Muscle of leg (tissue), 11 donors: Measurements from ENCODE around the gene ESR2. TPM values are rescaled to one million over a fixed set of nuclear protein-coding genes. Genes with fewer than 3 reads are reported as not detected.
"Not testable (repeated sequence)": the region's sequence is repeated elsewhere in the genome, so short reads cannot be mapped to it uniquely, and the experiment has no call there.

ENCODE experiments used
- DNase-seq: peaks from one replicate; pipeline ENCODE4 v3.0.0; 2013
- H3K27ac ChIP-seq: one replicate; pipeline ENCODE4 v1.5.1; 2013; ENCODE audit warnings: mild to moderate bottlenecking, low read length, control low read depth
- H3K27me3 ChIP-seq: one replicate; pipeline ENCODE4 v1.6.1; 2013; ENCODE audit warnings: low read length; ENCODE audit not compliant: control insufficient read depth, insufficient read depth
- H3K36me3 ChIP-seq: one replicate; pipeline ENCODE4 v1.6.1; 2013; ENCODE audit warnings: low read length; ENCODE audit not compliant: control insufficient read depth, insufficient read depth
- H3K4me1 ChIP-seq: one replicate; pipeline ENCODE4 v1.6.1; 2013; ENCODE audit warnings: low read length; ENCODE audit not compliant: control insufficient read depth, insufficient read depth
- H3K4me3 ChIP-seq: one replicate; pipeline ENCODE4 v1.5.1; 2013; ENCODE audit warnings: low read length, control low read depth
- H3K9me3 ChIP-seq: replicated peaks from 2 replicates; pipeline ENCODE4 v1.6.1; 2013; ENCODE audit warnings: low read depth, low read length; ENCODE audit not compliant: control insufficient read depth
- WGBS: methylation state at CpG from one replicate; pipeline ENCODE4 v1.1.5; 2013; ENCODE audit warnings: missing lambda C conversion rate; ENCODE audit not compliant: insufficient coverage; 5-methylcytosine and 5-hydroxymethylcytosine counted together
- polyA plus RNA-seq, 8 donors: library from polyadenylated mRNA; unstranded; fragments of 120-200 nt; gene quantifications; one replicate each; pipeline versions ENCODE4 v1.2.1 to v1.2.3, GENCODE V29; 2013; ENCODE audit warnings: inconsistent platforms in 1 of 8, low replicate concordance in 1 of 8; ENCODE audit not compliant: insufficient read length in 8 of 8, insufficient read depth in 1 of 8
- total RNA-seq: library from RNA; stranded (reverse); fragments of 120-200 nt; gene quantifications from one replicate; pipeline ENCODE4 v1.2.4, GENCODE V29; 2013

ESR2 gene
- total and polyA plus RNA-seq, 9 donors, result 0.13 to 0.64 (median 0.30) TPM

- Histone ChIP-seq H3K27ac (no peak overlapping the region), H3K36me3 (peaks cover 12% of the 10 kb centered on the region), H3K4me1 (no peaks in the 10 kb centered on the region), H3K4me3 (no peak overlapping the region), H3K27me3 (no peaks in the 10 kb centered on the region), H3K9me3 (no peaks in the 10 kb centered on the region)
- no peak for DNase-seq
- WGBS, result 89% methylated on average over 5 of the region's 6 CpGs
These were observed 234.5 kb downstream of the ESR2 start for GRCh38 chr14:64059454-64060198.

- no peaks in the 10 kb centered on the region for H3K4me1 ChIP-seq
- no peaks in the 10 kb centered on the region for H3K9me3 ChIP-seq
- no peaks in the 10 kb centered on the region for H3K27me3 ChIP-seq
- H3K27ac ChIP-seq, result no peak overlapping the region
- no CpG with 5 or more reads among the region's 10 CpGs for WGBS
- H3K36me3 ChIP-seq, result peaks cover 20% of the 10 kb centered on the region
- DNase-seq, result no peak
- no peak overlapping the region for H3K4me3 ChIP-seq
These were observed 240.2 kb downstream of the ESR2 start for GRCh38 chr14:64053694-64054669.

GRCh38 chr14:64049616-64050381 is 244.4 kb downstream of the ESR2 start:
- Histone ChIP-seq H3K27ac (no peak overlapping the region), H3K4me1 (no peaks in the 10 kb centered on the region), H3K4me3 (no peak overlapping the region), H3K9me3 (no peaks in the 10 kb centered on the region), H3K27me3 (no peaks in the 10 kb centered on the region), H3K36me3 (peaks cover 22% of the 10 kb centered on the region)
- no CpG with 5 or more reads among the region's 2 CpGs for WGBS
- no peak for DNase-seq

- Histone ChIP-seq H3K4me3 (no peak overlapping the region), H3K27me3 (no peaks in the 10 kb centered on the region), H3K4me1 (no peaks in the 10 kb centered on the region), H3K27ac (no peak overlapping the region), H3K9me3 (peaks cover 2% of the 10 kb centered on the region), H3K36me3 (peaks cover 15% of the 10 kb centered on the region)
- no peak for DNase-seq
- WGBS, result 100% methylated on average over 1 of the region's 2 CpGs
These were observed 249.1 kb downstream of the ESR2 start for GRCh38 chr14:64045091-64045490.

- H3K27me3 ChIP-seq, H3K9me3 ChIP-seq: not testable (repeated sequence)
These were observed 250.9 kb downstream of the ESR2 start for GRCh38 chr14:64043296-64043695.

GRCh38 chr14:64040044-64040443 is 254.1 kb downstream of the ESR2 start:
- no peaks in the 10 kb centered on the region for H3K27me3 ChIP-seq
- DNase-seq, result no peak
- H3K9me3 ChIP-seq, result peaks cover 2% of the 10 kb centered on the region
- H3K4me1 ChIP-seq, result no peaks in the 10 kb centered on the region
- WGBS, result no CpG with 5 or more reads among the region's 2 CpGs
- H3K4me3 ChIP-seq, result no peak overlapping the region
- H3K36me3 ChIP-seq, result peaks cover 2% of the 10 kb centered on the region
- no peak overlapping the region for H3K27ac ChIP-seq

More at GRCh38 chr14:64043296-64043695, 250.9 kb downstream of the ESR2 start:
- DNase-seq, H3K4me1 ChIP-seq, H3K4me3 ChIP-seq, H3K36me3 ChIP-seq, H3K27ac ChIP-seq: not testable (repeated sequence)
- WGBS, result 98% methylated on average over 4 of the region's 6 CpGs

- WGBS, result no CpG with 5 or more reads among the region's 5 CpGs
- peaks cover 2% of the 10 kb centered on the region for H3K9me3 ChIP-seq
- H3K4me3 ChIP-seq, result no peak overlapping the region
- DNase-seq, result no peak
- H3K4me1 ChIP-seq, result no peaks in the 10 kb centered on the region
- peaks cover 2% of the 10 kb centered on the region for H3K36me3 ChIP-seq
- H3K27me3 ChIP-seq, result no peaks in the 10 kb centered on the region
- H3K27ac ChIP-seq, result no peak overlapping the region
These were observed 255.2 kb downstream of the ESR2 start for GRCh38 chr14:64038841-64039542.

- WGBS, result 97% methylated on average over 33 of the region's 66 CpGs
These were observed 256.1 kb downstream of the ESR2 start for GRCh38 chr14:64037869-64038745.

GRCh38 chr14:64035143-64035542 is 259.0 kb downstream of the ESR2 start:
- Histone ChIP-seq H3K4me1 (no peaks in the 10 kb centered on the region), H3K36me3 (peaks cover 2% of the 10 kb centered on the region), H3K27me3 (no peaks in the 10 kb centered on the region), H3K27ac (no peak overlapping the region), H3K9me3 (no peaks in the 10 kb centered on the region), H3K4me3 (no peak overlapping the region)
- WGBS, result 60% methylated on average over 1 of the region's 1 CpG
- no peak for DNase-seq

More at GRCh38 chr14:64037869-64038745, 256.1 kb downstream of the ESR2 start:
- H3K27me3 ChIP-seq, DNase-seq, H3K27ac ChIP-seq, H3K9me3 ChIP-seq, H3K4me1 ChIP-seq, H3K4me3 ChIP-seq, H3K36me3 ChIP-seq: not testable (repeated sequence)
